GM10248 (cell line): ENCODE measurements around the gene CLEC4D.

Source experiments
- CTCF ChIA-PET: fragments of 300-600 bp; sonication (Branson Sonifier 250); formaldehyde crosslinking; extraction: SDS; loops from one replicate; lab custom pipeline; 2021; ENCODE audit warnings: antibody characterized with exemption; lab: Yijun Ruan, JAX
- POLR2A ChIA-PET: fragments of 350-650 bp; sonication (Branson Sonifier 250); formaldehyde crosslinking; extraction: SDS; loops from one replicate; lab custom pipeline; 2020; ENCODE audit warnings: antibody characterized with exemption; lab: Yijun Ruan, JAX
- DNase-seq: peaks from one replicate; pipeline ENCODE4 v3.0.0; 2012; ENCODE audit errors: extremely low spot score
- CTCF ChIP-seq: IDR thresholded peaks from 2 replicates; pipeline ENCODE4 v1.5.1; 2012; ENCODE audit warnings: mild to moderate bottlenecking, low read depth; ENCODE audit errors: extremely low read depth, missing control alignments, control extremely low read depth

CLEC4D gene

GRCh38 chr12:8504351-8504750, 9.0 kb upstream of the CLEC4D start:
- ChIA-PET POLR2A (no interaction called here), CTCF (no interaction called here)
- no peak for DNase-seq
- no peak for TF ChIP-seq CTCF

GRCh38 chr12:8507596-8507995, 5.7 kb upstream of the CLEC4D start:
- CTCF ChIA-PET: interaction anchor here (2.1 kb wide), 1 partner anchor 37 kb away, joined by 7 read pairs; no protein-coding TSS in a partner anchor

GRCh38 chr12:8508223-8508622, 5.1 kb upstream of the CLEC4D start:
- ChIA-PET CTCF (interaction anchor here (2.1 kb wide), 1 partner anchor 36 kb away, joined by 7 read pairs; no protein-coding TSS in a partner anchor), POLR2A (no interaction called here)
- TF ChIP-seq CTCF: no peak
- no peak for DNase-seq

More at GRCh38 chr12:8507596-8507995, 5.7 kb upstream of the CLEC4D start:
- no peak for DNase-seq
- TF ChIP-seq CTCF: no peak
- POLR2A ChIA-PET: no interaction called here

- ChIA-PET POLR2A (no interaction called here), CTCF (interaction anchor here (2.1 kb wide), 1 partner anchor 35 kb away, joined by 7 read pairs; no protein-coding TSS in a partner anchor)
- DNase-seq: no peak
- TF ChIP-seq CTCF: no peak
Measured at GRCh38 chr12:8508910-8509841, 4.1 kb upstream of the CLEC4D start.

- ChIA-PET CTCF (interaction anchor here (1.2 kb wide), 1 partner anchor 24 kb away, joined by 3 read pairs; no protein-coding TSS in a partner anchor), POLR2A (no interaction called here)
- no peak for DNase-seq
- no peak for TF ChIP-seq CTCF
Measured at GRCh38 chr12:8517971-8518370, 4.7 kb downstream of the CLEC4D start.

- DNase-seq: no peak
- POLR2A ChIA-PET: no interaction called here
- no peak for TF ChIP-seq CTCF
- CTCF ChIA-PET: interaction anchor here (1.2 kb wide), 1 partner anchor 23 kb away, joined by 3 read pairs; no protein-coding TSS in a partner anchor
Measured at GRCh38 chr12:8519171-8519570, 5.9 kb downstream of the CLEC4D start.
